HepG2 (cell line): ENCODE data around the gene HNRNPF. TPM values are rescaled to one million over a fixed set of nuclear protein-coding genes. Genes with fewer than 3 reads are reported as not detected.

ENCODE experiments used
- ATF6 ChIP-seq: sonication (generic); formaldehyde crosslinking; conservative IDR thresholded peaks from 2 replicates; pipeline ENCODE4 v1.4.0; 2020; ENCODE audit warnings: missing genetic modification reagents
- CEBPB ChIP-seq: IDR thresholded peaks from 2 replicates; pipeline ENCODE4 v1.6.1; 2011; ENCODE audit warnings: low read depth, low read length, improper control_type of control experiment, borderline replicate concordance
- FLYWCH1 ChIP-seq: sonication (generic); formaldehyde crosslinking; IDR thresholded peaks from 2 replicates; pipeline ENCODE4 v1.8.1; 2023; ENCODE audit warnings: mild to moderate bottlenecking, missing genetic modification reagents
- HNF1B ChIP-seq: sonication (generic); formaldehyde crosslinking; IDR thresholded peaks from 2 replicates; pipeline ENCODE4 v1.5.1; 2020; ENCODE audit warnings: mild to moderate bottlenecking, moderate library complexity, missing genetic modification reagents
- HNRNPLL ChIP-seq: fragments of 200-400 bp; formaldehyde crosslinking; IDR thresholded peaks from 2 replicates; pipeline ENCODE4 v1.6.1; 2017; ENCODE audit warnings: mild to moderate bottlenecking, low read depth, low read length; ENCODE audit not compliant: poor library complexity, severe bottlenecking
- KLF16 ChIP-seq, 2 experiments: sonication (generic) in 1 of 2; formaldehyde crosslinking in 1 of 2; IDR thresholded peaks; 2 replicates each; pipeline versions ENCODE4 v1.6.1 to v1.8.0; 2016 to 2023; ENCODE audit warnings: missing genetic modification reagents in 2 of 2, missing compliant biosample characterization in 1 of 2
- MED8 ChIP-seq: sonication (generic); formaldehyde crosslinking; IDR thresholded peaks from 2 replicates; pipeline ENCODE4 v1.8.1; 2023; ENCODE audit warnings: mild to moderate bottlenecking, missing genetic modification reagents; ENCODE audit not compliant: insufficient replicate concordance
- MTERF4 ChIP-seq: sonication (generic); formaldehyde crosslinking; IDR thresholded peaks from 2 replicates; pipeline ENCODE4 v1.8.0; 2023; ENCODE audit warnings: mild to moderate bottlenecking, missing genetic modification reagents
- MYC ChIP-seq: sonication (generic); formaldehyde crosslinking; IDR thresholded peaks from 2 replicates; pipeline ENCODE4 v1.9.0; 2021; ENCODE audit warnings: missing genetic modification reagents, borderline replicate concordance
- NR1H2 ChIP-seq: sonication (generic); formaldehyde crosslinking; IDR thresholded peaks from 2 replicates; pipeline ENCODE4 v1.8.1; 2022; ENCODE audit warnings: low read depth, missing genetic modification reagents, borderline replicate concordance
- SYNCRIP ChIP-seq: fragments of 200-400 bp; formaldehyde crosslinking; IDR thresholded peaks from 2 replicates; pipeline ENCODE4 v1.6.1; 2018; ENCODE audit warnings: mild to moderate bottlenecking, low read depth, low read length; ENCODE audit not compliant: insufficient read depth
- ZBTB21 ChIP-seq: sonication (generic); formaldehyde crosslinking; IDR thresholded peaks from 2 replicates; pipeline ENCODE4 v1.4.0; 2020; ENCODE audit warnings: missing genetic modification reagents
- ZSCAN20 ChIP-seq: sonication (generic); formaldehyde crosslinking; IDR thresholded peaks from 2 replicates; pipeline ENCODE4 v1.4.0; 2020; ENCODE audit warnings: missing genetic modification reagents, mild to moderate bottlenecking, borderline replicate concordance
- polyA plus RNA-seq, 8 experiments: library from polyadenylated mRNA; depleted of rRNA in 3 of 8; stranded (reverse) in 7 of 8; unstranded in 1 of 8; fragments of >200 nt; fragmentation: Illumina TruSeq in 4 of 8; extraction: Trizol in 4 of 8; gene quantifications; 2 replicates each; pipeline versions ENCODE4 v1.2.1 to v1.2.3, GENCODE V29; 2011 to 2016; ENCODE audit warnings: low read depth in 4 of 8, missing spikeins in 1 of 8, mixed read lengths in 1 of 8; ENCODE audit not compliant: insufficient read depth in 1 of 8
- total RNA-seq, 5 experiments: library from RNA; depleted of rRNA; stranded (reverse); fragments of >200 nt; fragmentation: Illumina TruSeq; extraction: Trizol; gene quantifications; 2 replicates each; pipeline ENCODE4 v1.2.3, GENCODE V29; 2016; ENCODE audit warnings: low read depth in 1 of 5
- TF ChIP-seq, protein P1 (sequence below): sonication (generic); formaldehyde crosslinking; IDR thresholded peaks from 2 replicates; pipeline ENCODE4 v1.5.0; 2020; ENCODE audit warnings: mild to moderate bottlenecking, missing genetic modification reagents, borderline replicate concordance
- TF ChIP-seq, protein P2 (sequence below): sonication (generic); formaldehyde crosslinking; IDR thresholded peaks from 2 replicates; pipeline ENCODE4 v1.8.1; 2023; ENCODE audit warnings: mild to moderate bottlenecking, missing genetic modification reagents, borderline replicate concordance
- TF ChIP-seq, protein P3 (sequence below): sonication (generic); IDR thresholded peaks from 2 replicates; pipeline ENCODE4 v1.6.1; 2016; ENCODE audit warnings: low read depth, borderline replicate concordance

HNRNPF gene
- total and polyA plus RNA-seq, 2 of the 13 experiments (the other 11 are each of a cell fraction or from before 2014, with no cell fraction given), result 166 to 308 TPM

DNA sequence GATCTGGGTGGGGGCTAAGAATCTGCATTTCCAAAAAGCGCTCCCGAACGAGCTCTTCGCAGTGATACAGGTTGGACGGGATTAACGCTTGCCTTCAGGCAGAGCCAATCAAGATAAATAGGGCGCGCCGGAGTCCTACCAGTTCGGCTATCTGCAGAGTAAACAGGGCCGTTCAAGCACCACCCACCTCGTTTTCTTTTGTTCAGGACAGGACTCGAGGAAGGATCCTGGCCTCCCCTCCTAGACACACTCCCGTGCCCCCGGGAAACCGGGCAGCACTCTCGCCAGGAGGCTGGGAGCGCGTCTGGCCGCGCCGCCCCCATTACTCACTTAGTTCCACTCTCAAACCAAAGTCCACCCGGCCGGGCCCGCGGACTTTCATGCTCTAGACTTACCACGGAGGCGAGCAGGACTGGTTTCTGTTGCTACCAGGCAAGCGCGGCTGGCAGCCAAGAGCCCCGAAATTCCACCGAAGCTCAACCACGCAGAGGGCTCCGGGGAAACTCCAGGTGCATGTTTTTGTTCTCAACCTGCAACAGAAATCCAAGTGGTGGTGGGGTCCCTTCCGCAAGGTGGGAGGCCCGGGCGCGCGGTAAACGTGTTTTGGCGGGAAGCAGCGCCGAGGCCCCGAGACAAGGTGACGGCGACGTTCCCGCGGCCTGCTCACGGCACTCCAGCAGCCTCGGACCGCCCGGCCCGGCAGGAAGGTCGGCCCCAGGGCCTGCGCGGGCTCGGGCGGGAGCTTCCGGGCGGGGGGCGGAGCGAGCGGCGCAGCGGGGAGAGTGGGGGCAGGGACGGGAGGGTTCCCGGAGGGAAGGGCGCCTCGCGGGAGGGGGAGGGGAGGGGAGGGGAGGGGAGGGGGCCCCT lies 12.7 kb downstream of the HNRNPF start (continued):
- TF ChIP-seq, protein P1, sequence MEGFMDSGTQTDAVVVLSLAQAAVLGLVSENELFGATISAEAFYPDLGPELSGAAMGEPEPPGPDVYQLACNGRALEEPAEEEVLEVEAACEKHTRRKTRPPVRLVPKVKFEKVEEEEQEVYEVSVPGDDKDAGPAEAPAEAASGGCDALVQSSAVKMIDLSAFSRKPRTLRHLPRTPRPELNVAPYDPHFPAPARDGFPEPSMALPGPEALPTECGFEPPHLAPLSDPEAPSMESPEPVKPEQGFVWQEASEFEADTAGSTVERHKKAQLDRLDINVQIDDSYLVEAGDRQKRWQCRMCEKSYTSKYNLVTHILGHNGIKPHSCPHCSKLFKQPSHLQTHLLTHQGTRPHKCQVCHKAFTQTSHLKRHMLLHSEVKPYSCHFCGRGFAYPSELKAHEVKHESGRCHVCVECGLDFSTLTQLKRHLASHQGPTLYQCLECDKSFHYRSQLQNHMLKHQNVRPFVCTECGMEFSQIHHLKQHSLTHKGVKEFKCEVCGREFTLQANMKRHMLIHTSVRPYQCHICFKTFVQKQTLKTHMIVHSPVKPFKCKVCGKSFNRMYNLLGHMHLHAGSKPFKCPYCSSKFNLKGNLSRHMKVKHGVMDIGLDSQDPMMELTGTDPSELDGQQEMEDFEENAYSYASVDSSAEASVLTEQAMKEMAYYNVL (CRISPR knock-in tag), result no peak; the same call in 1 of the 2 replicates
- no peak for TF ChIP-seq FLYWCH1 (CRISPR knock-in tag)
- TF ChIP-seq HNF1B (CRISPR knock-in tag), result no peak
- TF ChIP-seq, protein P2, sequence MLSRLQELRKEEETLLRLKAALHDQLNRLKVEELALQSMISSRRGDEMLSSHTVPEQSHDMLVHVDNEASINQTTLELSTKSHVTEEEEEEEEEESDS, result no peak
- 0 out of 2 replicates have a peak, but pooled peaks have one; percentile 26 for TF ChIP-seq MTERF4 (CRISPR knock-in tag)
- no peak for TF ChIP-seq SYNCRIP
- TF ChIP-seq, protein P3, sequence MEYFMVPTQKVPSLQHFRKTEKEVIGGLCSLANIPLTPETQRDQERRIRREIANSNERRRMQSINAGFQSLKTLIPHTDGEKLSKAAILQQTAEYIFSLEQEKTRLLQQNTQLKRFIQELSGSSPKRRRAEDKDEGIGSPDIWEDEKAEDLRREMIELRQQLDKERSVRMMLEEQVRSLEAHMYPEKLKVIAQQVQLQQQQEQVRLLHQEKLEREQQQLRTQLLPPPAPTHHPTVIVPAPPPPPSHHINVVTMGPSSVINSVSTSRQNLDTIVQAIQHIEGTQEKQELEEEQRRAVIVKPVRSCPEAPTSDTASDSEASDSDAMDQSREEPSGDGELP, result no peak; the same call in 1 of the 2 replicates
- TF ChIP-seq ZSCAN20 (CRISPR knock-in tag), result 0 out of 2 replicates have a peak, but pooled peaks have one; percentile 56
- TF ChIP-seq MYC, result no peak
- no peak for TF ChIP-seq ZBTB21
- no peak for TF ChIP-seq KLF16 (CRISPR knock-in tag; IDR thresholded peaks at IDR 0.05)
- TF ChIP-seq NR1H2 (CRISPR knock-in tag), result peak; percentile 59; the same call in 1 of the 2 replicates
- TF ChIP-seq MED8, result peak; percentile 71
- TF ChIP-seq HNRNPLL, result no peak
- no peak for TF ChIP-seq CEBPB
- no peak for TF ChIP-seq ATF6 (CRISPR knock-in tag)
